Activated gamma-delta T cell (primary cell): ENCODE results near the gene TEX35.

Experiments
- DNase-seq: peaks from one replicate; lab custom pipeline; 2025; lab: John Stamatoyannopoulos, UW

The TEX35 gene

DNA sequence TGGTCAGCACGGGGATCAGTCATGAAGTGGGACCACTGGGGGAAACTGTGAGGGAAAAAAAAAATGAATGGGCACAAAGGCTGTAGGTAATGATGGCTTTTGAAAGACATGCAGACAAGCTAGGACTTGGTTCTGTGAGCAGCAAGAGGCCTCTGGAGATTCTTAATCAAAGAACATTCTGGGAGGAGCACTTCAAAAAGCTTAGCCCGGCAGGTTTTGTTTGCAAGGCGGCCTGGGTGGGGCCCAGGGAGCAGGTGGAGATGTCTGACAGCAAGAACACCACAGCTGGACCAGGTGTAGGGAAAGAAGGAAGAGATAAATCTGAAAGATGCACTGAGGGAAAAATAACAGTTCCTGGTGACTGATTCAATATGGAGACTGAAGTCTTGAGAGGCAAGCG, 6.0 kb downstream of the TEX35 start:
- DNase-seq, result no peak

DNA sequence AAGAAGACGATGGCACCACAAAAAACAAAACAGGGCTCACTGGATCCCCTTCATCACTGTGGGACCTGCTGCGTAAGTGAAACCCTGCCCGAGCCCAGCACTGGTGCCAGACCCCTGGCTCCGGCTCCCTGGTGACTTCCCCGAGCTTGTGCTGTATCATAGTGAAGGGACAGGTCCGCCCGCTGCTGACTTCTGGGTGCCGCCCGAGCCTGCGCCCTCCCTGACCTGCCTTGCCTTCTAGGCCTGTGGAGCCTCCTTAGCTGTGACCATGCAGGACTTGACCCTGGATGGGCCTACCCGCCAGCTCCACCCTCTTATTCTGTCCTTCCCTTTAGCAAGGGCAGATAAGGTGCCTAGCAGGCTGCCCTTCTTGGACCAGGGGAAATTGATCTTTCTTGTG, 7.9 kb downstream of the TEX35 start:
- DNase-seq, result no peak

DNA sequence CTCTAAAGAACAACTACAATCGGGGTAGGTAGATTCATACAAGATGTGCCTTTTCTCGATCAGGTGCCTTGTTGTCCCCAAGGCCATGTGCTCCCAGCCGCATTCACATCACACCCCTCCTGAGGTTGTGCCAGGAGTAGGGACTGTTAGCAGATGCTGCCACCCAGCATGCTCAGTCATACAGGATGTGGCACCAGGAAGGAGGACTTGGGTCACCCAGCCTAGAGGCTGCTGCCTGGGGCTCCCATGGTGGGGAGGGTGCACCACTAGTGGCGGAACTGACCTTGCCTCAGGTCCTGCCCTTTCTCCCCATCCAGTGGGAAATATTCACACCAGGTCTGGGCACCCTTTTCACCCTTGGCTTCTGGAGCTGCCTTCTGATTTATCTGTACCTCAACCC, 8.3 kb downstream of the TEX35 start:
- DNase-seq, result no peak

DNA sequence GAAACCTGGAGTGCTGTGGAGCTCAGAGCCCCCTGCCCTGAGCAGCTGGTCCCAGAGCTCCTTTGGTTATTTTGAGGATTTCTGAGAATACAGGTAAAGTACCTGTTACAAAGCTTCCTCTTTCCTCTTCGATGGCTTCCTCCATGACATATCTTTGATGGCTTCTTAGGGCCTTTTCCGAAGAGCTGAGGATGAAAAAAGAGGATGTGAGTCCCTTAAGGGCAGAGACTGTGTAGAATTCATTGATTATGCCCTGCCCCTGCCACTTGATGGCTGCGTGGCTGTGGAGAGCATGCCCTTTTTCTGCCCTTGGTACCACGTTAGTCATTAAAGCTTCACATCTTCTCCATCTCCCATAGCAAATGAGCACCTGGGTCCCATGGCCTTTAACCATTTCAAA, 14.2 kb downstream of the TEX35 start:
- no peak for DNase-seq

DNA sequence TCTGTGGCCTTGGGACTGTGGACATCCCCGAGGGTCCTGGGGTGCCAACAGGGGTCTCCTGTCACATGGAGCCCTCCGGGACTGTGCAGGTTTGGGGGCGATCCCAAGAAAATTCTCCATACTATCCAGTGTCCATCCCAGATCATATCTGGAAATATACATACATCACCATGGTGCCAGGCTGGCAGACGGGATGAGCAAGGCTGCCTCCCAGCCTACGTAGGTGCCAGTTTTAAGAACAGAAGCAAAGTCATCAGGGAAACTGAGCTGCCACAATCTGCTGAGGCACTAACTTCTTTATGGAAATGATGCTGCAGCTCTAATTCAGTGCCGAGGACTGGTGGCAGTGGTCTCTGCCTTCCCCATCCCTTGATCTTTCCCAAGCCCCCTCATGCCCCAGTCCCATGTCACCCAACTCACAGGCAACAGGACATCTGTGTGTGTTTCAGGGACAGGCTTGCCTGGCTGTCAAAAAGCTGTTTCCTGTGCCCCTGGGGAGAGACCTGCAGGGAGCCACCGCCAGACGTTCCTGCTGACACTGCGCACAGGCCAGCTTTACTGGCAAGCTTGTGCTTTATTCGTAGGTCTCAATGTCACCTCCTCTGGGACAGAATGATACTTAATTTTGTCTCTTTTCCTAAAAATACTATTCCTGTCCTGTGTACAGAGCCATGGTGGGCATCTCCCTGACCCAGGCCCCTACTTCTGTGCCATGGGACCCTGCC, 15.5 kb downstream of the TEX35 start:
- DNase-seq, result no peak

DNA sequence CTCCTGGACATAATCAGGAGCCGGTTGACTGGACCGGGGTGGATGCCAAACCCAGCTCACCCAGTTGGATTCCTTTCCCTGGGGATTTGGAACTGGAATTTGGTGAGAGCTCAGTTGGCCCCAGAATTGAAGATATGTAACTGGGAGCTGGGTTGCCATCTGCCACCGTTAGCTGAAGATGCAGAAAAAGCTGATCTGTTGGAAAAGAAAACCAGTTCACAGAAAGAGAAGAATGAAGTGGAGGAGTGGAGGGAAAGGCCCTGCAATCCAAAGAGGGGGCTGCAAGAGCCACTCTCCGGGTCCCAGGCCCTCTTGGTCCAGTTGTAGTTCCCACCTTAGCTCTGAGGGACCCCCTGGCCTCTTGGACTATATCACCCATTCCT, 16.0 kb downstream of the TEX35 start:
- no peak for DNase-seq

DNA sequence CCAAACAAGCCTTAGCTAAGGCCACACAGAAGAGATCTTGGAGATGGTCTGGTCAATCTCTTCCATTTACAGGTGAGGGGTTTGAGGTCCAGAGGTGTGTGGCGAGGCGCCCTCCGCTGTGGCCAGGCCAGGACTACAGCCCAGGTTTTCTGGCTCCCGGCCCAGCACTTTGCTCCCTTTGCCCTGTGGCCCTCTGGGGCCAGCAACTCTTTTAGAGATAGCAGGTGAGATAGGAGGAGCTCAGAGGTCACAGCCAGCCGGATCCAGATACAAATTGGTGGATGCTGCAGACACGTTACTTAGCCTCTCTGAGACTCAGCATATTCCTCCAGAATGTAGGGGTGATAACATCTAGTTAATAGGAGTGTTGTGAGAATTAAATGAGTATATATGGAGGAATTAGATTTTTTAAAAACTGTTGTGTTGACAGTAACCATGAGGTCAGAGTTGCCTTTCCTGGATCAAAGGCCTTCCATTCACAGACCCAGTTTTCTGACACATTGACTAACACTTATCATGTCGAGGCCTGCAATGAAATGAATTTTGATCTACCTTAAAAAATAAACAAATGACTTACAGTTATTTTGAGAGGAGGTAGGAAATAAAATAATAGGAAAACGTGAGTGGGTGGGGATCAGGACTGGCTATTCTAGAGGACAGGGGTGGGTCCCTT, 16.6 kb downstream of the TEX35 start:
- DNase-seq, result no peak

DNA sequence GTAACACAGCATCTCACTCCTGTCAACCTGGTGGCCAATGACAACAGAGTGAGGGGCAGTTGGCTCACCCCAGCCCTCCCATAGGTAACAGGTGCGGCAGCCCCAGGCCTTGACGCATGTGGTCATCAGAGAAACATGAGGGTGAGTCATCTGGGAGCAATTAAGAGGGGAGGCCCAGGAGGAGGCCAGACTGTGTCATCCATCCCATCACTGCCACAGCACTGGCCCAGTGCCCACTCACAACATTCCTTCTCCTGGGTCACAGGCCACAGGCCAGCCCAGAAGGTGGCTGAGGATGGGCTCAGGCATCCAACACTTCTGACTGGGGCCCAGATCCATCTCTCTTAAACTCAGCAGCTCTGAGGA, 17.1 kb downstream of the TEX35 start:
- no peak for DNase-seq

DNA sequence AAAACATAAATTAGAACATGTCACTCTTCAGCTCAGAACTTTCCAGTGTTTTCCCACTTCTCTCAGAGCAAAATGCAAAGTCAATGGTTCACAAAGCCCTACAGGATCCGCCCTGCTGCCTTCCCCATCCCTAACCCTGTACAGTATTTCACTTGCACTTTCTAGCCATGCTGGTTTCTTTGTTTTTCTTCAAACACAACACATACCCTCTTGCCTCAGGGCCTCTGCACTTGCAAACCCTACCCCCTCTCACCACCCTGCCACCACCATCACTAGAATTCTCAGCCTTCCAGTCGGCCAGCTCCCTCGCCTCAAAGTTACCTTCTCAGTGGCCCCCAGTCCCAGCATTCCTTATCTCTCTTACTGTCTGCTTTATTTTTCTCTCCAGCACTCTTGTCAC, 17.6 kb downstream of the TEX35 start:
- no peak for DNase-seq

DNA sequence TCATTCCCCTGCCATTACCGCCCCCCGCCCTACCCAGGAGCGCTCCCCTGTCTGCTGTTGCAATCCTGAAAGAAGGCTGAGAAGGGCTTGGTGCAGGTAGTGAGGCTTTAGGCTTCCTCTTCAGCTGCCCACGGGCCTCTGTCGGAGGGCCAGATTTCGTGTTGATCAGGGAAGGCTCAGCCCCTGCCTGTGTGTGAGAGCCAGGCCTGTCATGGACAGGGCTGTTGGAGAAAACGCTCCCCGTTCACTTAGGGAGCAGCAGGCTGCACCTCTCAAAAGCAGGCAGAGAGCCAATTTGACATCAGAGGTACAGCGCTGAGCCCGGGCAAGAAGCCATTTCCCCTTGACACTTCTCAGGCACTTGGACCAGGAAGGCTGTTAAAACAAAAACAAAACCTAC, 19.0 kb downstream of the TEX35 start:
- DNase-seq, result no peak

DNA sequence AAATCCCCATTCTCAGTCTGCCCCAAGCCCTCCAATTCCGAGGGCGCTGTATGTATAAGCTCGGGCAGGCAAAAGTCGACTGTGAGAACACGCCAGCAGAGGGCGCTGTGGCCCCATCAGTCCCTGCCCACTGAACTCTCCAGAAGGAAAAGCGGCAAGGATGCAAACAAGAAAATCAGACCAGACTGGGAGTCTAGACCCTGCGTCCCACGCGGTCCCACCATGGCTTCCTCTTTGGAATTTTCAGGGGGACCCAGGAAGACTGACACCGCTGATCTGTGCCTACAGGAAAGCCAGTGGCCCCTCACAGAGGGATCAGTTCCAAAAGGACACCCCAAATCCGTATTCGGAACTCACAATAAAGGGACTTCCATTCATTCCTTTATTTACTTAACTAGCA, 19.5 kb downstream of the TEX35 start:
- no peak for DNase-seq

DNA sequence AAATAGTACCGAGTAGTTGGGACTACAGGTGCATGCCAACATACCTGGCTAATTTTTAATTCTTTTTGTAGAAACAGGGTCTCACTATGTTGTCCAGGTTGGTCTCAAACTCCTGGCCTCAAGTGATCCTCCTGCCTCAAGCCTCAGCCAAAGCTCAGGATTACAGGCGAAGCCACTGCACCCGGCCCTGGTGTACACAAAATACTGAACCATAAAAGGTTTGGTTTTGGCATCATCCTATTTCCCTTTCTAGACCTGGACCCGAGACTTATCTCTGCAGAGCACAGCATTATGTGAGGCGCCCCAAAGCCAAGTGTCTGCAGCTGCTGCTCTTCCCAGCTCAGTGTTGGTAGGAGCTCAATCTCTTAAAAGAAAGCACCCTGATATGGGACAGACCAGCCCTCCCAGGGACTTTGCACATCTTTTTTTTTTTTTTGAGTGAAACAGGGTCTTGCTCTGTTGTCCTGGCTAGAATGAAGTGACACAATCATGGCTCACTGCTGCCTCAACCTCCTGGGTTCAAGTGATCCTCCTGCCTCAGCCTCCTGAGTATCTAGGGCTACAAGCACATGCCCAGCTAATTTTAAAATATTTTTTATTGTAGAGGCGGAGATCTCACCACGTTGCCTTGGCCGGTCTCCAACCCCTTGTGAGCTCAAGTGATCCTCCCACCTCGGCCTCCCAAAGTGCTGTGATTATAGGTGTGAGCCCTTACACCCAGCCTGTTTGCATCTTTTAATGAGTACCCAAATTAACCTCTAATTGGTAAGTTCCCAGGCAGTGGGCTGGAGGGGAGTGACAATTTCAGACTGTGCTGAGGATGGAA, 20.4 kb downstream of the TEX35 start:
- DNase-seq, result no peak

DNA sequence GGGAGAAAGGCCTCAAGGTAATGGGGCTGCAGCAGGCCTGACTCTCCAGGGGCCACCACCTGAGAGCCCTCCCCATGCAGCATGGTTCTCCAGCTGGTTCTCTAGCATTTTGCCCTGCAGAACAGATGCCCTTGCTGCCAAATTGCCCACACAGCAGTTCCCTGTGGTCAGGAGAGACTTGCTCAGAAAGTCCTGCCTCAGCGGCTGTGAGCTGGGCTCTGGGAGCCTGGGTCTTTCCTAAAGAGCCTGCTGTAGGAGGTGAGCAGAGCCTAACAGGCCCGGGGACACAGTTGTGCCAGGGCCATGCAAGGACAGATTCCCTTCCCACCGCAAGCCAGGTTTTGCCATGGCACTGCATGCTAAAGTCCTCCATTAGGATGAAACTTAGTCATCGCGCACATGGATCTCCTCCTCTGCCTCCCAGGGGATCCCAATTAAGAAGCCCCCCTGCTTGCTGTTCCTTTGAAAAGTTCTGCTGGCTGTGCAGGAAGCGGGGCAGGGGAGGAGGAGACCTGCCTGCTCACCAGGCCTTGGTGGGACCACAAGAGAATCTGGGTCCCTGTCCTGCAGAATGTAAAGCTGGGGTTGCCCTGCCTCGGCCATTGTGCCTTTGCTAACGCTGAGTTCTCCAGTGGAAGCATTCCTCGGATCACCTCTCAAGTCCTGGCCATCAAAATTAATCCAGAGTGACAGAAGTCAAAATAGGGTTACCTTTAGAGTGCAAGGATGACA, 21.4 kb downstream of the TEX35 start:
- DNase-seq, result no peak

DNA sequence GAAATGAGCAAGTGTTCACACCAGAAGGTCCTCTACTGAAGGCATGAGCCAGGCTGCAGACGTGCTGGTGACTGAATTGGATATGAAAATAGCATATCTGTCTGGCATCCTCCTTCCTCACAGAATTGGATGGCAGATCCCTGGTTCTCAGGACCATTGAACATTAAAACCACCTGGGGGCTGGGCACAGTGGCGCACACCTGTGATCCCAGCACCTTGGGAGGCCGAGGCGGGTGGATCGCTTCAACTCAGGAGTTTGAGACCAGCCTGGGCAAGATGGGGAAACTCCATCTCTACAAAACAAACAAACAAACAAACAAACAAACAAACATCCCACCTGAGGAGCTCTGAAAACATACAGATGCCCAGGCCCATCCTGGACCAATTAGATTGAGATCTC, 23.4 kb downstream of the TEX35 start:
- no peak for DNase-seq

DNA sequence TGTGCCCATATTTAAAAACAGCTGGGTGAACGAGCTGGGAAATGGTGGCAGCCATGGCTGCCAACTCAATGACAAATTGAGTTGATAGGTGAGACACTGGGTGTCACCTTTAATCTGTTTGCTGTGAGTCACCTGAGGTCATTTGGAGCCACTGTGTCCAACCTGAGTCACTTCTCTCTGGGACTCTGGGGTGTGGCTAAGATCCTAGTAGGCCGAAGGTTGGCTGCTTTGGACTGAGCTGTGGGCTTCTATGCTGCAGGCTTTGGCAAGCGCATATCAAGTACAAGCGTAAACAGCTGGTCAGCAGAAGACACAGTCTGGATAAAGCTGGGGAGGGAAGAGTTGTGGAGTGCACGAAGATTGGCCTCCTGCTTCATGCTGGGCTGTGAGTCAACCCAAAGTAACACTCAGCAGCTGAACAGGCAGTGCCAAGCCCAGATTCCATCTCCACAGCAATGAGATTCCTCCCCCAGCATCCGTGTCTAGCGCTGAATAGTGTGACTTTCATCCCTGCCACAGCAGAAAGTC, 24.0 kb downstream of the TEX35 start:
- DNase-seq, result no peak

DNA sequence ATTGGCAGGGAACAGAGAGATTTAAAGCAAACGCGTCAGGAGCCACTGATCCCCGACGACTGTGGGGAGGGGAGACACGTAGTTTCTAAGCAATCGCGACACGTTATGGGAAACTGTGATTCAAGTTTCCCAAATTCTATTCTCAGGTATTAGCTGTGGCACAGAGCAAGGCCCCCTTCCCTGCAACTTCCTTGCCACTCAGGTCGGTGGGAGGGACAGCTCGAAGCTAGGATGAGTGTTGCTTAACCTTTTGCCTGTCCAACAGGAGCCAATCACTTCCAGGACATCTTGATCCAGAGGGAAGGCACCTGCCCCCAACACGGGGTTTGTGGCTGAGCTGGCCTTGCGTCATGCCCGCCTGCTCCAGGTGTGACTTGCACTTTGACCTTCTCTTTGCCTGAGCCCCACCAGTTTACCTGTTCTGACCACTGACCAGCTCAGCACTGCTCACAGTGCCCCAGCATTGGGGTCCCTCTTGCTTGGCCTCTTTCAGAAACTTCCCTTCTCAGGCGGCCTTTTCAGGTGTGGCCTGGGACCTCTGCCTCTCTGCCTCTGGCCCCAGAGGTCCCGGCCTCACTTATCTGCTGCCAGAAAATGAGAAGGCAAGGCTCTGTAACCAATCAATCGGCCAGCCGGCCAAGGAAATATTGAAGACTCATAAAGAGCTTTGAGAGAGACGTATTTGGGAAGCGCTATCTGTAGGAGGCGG, 24.6 kb downstream of the TEX35 start:
- DNase-seq, result no peak

DNA sequence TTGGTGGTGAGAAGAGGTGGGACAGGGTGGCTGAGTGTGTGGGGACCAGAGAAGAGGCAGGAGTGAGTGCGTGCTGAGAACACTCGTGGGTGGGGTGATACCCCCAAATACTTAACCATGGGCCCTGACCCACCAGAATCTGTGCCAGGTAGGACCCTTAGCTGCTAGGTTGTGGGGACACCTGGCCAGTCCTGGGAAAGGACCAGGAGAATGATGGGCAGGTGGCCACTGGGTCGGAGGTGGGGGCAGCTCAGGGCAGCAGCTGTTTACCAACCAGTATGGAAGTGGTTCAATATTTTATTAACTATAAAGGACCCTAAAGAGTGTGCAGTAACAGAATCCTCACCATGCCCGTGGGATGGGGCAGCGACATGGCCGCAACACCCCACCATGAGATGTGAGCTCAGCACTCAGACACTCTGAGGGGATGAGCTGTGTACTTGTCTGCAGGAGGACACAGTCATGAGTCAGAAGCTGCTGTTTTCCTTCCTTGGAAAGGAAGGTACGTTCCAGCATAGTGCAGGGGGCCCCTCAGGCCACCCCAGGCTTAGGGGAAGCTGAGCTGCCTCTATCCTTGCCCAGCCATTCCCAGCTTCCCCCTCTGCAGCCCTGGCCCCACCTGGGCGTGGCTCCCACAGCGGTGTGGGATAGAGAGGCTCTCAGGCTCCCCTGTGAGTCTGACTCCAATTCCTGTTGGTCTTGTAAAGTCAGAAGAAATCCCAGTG, 25.4 kb downstream of the TEX35 start:
- no peak for DNase-seq

DNA sequence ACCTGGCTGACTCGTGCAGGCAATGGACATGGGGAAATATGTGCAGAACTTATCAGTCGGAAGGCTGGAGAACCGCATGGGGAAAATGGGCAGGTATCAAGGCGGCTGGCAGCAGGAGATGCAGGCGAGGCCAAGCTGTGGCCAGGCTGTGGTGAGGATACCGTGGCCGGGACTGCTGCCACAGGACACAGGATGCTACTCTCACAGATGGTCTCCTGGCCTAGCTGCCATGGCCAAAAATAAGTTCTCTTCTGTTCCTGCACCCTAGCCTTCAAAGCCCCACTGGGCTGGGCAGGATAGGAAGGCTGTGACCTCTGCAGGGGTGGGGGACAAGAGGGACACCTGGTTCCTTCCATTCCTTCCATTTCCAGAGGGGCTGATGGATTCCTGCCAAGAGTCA, 26.4 kb downstream of the TEX35 start:
- DNase-seq, result no peak

DNA sequence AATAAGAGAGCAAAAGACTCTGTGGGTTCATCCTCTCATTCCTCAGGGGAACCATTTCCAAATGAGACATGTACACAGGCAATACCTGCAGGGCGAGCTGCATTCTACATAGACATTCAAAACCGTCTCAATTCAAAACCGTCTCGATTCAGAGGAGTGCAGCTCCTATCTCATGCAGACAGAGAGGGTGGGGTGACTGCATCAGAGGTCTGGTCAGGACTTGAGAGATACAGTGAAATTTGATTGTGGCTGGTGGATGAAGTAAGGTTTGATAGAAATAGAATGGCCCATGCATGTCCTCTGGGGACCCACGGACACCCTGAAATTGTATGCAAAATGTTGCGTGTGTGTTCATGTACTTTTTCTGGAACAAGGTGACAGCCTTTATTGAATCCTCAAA, 27.3 kb downstream of the TEX35 start:
- DNase-seq, result no peak

DNA sequence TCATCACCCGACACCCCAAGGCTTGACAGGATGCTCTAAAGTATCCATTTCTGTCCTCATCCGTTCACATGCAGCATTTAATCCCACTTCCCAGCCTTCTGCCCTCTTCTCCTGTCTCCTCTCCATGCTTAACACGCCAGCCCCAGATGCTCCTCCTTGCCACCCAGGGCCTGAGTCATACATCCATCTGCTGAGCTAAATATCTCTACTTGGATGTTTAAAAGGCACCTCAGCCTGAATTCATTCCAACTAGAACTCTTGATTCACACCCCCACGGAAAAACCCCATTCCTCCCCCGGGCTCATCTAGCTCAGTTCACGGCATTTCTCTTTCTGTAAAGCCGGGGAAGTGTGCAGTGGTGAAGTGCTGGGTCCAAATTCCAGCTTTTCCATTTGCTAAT, 27.7 kb downstream of the TEX35 start:
- DNase-seq, result no peak

DNA sequence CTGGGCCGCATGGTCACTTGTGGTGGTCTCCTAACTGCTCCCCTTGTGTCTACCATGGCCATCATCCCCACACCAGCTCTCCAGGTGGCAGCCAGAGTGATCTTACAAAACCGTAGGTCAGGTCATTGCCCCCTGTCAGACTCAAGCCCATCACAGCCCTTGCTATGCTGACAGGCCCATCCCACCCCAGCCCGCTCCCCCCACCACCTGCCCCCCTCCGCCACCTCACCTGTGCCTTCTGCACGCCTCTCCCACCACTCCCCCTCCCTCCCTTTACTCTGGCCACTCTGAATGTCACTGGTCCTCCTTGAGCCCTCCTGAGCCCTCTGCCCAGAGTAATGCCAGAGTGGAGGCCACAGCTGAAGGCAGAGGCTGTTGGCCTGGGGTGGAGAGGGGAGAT, 28.5 kb downstream of the TEX35 start:
- no peak for DNase-seq
